Coronary artery (tissue), 2 donors: ENCODE results near the gene CALM1.

ENCODE experiments used
- DNase-seq: peaks from one replicate; pipeline ENCODE4 v3.0.0-alpha.2; 2017; ENCODE audit warnings: low spot score
- H3K27ac ChIP-seq, 2 donors: fragments of 200-600 bp; sonication (generic); one replicate each; pipeline ENCODE4 v1.5.1; 2016 to 2019
- H3K4me3 ChIP-seq: fragments of 200-600 bp; sonication (generic); 2 replicates; pipeline ENCODE4 v1.5.1; 2016; ENCODE audit warnings: mild to moderate bottlenecking, moderate library complexity
- CTCF ChIP-seq: fragments of 200-600 bp; sonication (generic); IDR thresholded peaks from one replicate; pipeline ENCODE4 v1.5.1; 2019; ENCODE audit warnings: antibody characterized with exemption

The CALM1 gene

GRCh38 chr14:90396341-90397339 is at the start of gene CALM1:
CALM1 (plus strand) TSS chr14:90397029; CDS start chr14:90397231, 202 bp downstream.
- peak within 1 kb of the TSS; percentile 93 to 94 for H3K27ac ChIP-seq
- no peak for TF ChIP-seq CTCF
- peak; percentile 93 for DNase-seq
- H3K4me3 ChIP-seq, result peak within 1 kb of the TSS; percentile 82

GRCh38 chr14:90348270-90348669 is 48.6 kb upstream of the CALM1 start:
- Histone ChIP-seq H3K4me3 (no peak overlapping the region), H3K27ac (no peak overlapping the region)
- no peak for DNase-seq
- no peak for TF ChIP-seq CTCF

GRCh38 chr14:90349739-90350138 is 47.1 kb upstream of the CALM1 start:
- TF ChIP-seq CTCF, result no peak
- Histone ChIP-seq H3K4me3 (no peak overlapping the region), H3K27ac (no peak overlapping the region)
- DNase-seq, result no peak

- no peak for DNase-seq
- Histone ChIP-seq H3K4me3 (no peak overlapping the region), H3K27ac (no peak overlapping the region)
- no peak for TF ChIP-seq CTCF
These were observed 42.1 kb upstream of the CALM1 start for GRCh38 chr14:90354551-90355298.

- DNase-seq, result no peak
- no peak for TF ChIP-seq CTCF
- Histone ChIP-seq H3K4me3 (no peak overlapping the region), H3K27ac (no peak overlapping the region)
These were observed 41.0 kb upstream of the CALM1 start for GRCh38 chr14:90355540-90356518.

GRCh38 chr14:90356925-90357324 is 39.9 kb upstream of the CALM1 start:
- Histone ChIP-seq H3K4me3 (no peak overlapping the region), H3K27ac (no peak overlapping the region)
- TF ChIP-seq CTCF, result no peak
- no peak for DNase-seq
